ENCODE results near the gene TSLP. TPM values are rescaled to one million over a fixed set of nuclear protein-coding genes. Genes with fewer than 3 reads are reported as not detected.

TSLP gene
- total and polyA plus RNA-seq, 9 of the 15 experiments (the other 6 are each of a cell fraction or from before 2014, with no cell fraction given) = 0.09 to 2.8 (median 1.2) TPM

DNA sequence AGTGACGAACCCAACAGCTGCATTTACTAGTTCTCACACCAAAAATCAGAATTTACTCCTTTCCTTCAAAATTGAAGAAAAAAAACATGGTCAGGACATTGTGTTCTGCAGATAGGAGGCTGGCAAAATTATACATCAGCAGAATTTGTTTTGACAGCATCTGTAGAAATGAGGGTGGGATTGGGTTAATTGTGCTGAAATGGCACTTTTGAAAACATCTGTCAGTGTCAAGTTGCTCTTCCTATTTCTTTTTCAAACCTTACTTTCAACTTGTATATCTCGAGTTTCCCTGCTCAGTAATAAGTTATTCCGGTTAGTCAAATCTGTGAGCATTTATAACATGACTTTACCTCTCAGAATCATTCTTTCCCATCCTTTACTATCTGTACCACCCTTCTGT lies 40.4 kb downstream of the TSLP start:
- no peak overlapping the region for H3K9ac ChIP-seq (ENCODE audit: insufficient read depth in 1 of 2, low read depth in 2 of 2, low read length in 2 of 2)
- BruUV-seq (replicated peaks) = no TSS peak
- no peaks in the 10 kb centered on the region for H3K9me3 ChIP-seq (replicated peaks; ENCODE audit: control insufficient read depth, insufficient read depth, low read depth, low read length)
- H3K36me3 ChIP-seq (ENCODE audit: control insufficient read depth, insufficient read depth, low read length) = peaks cover 90% of the 10 kb centered on the region
- ChIA-PET POLR2A (no interaction called here), CTCF (ENCODE audit: low intra/inter-chr PET ratio) (no interaction called here)
- H3K27me3 ChIP-seq (ENCODE audit: control insufficient read depth in 2 of 2, insufficient read depth in 2 of 2, low read length in 2 of 2) = no peaks in the 10 kb centered on the region
- no peak overlapping the region for H3K4me3 ChIP-seq
- no peaks in the 10 kb centered on the region for H3K4me1 ChIP-seq (replicated peaks in 1 of 2; ENCODE audit: control insufficient read depth in 2 of 2, insufficient read depth in 2 of 2, low read length in 2 of 2)
- no peaks in the 10 kb centered on the region for H3K9me1 ChIP-seq (ENCODE audit: control insufficient read depth, insufficient read depth, low read length)
- ATAC-seq (no peak), FAIRE-seq (no peak), DNase-seq (ENCODE audit: extremely low read depth in 1 of 4, low spot score in 3 of 4) (no peak)
- no peaks in the 10 kb centered on the region for H4K20me1 ChIP-seq (replicated peaks; ENCODE audit: control insufficient read depth, insufficient read depth, low read length)
- no peak overlapping the region for H3K4me2 ChIP-seq (ENCODE audit: insufficient read depth, low read length)
- no peak overlapping the region for H3K27ac ChIP-seq (ENCODE audit: extremely low read depth, low read depth, low read length)
- 97% methylated on average over 3 of the region's 3 CpGs for WGBS (ENCODE audit: insufficient coverage, low coverage, missing lambda C conversion rate)
- H2AFZ ChIP-seq (ENCODE audit: low read depth, low read length) = no peak overlapping the region
- peaks cover 2% of the 10 kb centered on the region; the same call in 1 of the 3 replicates for H3K79me2 ChIP-seq (ENCODE audit: control insufficient read depth, insufficient read depth, low read length)
- intact Hi-C loops (cut with micrococcal nuclease) (no loop called here), in situ Hi-C loops (cut with MboI) (loop anchor here (25.0 kb wide), 1 partner anchor 375 kb away; the partner anchor contains the start of genes SLC25A46 and TMEM232)
- TF ChIP-seq, protein P1, sequence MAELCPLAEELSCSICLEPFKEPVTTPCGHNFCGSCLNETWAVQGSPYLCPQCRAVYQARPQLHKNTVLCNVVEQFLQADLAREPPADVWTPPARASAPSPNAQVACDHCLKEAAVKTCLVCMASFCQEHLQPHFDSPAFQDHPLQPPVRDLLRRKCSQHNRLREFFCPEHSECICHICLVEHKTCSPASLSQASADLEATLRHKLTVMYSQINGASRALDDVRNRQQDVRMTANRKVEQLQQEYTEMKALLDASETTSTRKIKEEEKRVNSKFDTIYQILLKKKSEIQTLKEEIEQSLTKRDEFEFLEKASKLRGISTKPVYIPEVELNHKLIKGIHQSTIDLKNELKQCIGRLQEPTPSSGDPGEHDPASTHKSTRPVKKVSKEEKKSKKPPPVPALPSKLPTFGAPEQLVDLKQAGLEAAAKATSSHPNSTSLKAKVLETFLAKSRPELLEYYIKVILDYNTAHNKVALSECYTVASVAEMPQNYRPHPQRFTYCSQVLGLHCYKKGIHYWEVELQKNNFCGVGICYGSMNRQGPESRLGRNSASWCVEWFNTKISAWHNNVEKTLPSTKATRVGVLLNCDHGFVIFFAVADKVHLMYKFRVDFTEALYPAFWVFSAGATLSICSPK (IDR thresholded peaks at IDR 0.05; ENCODE audit: borderline replicate concordance) = no peak
- TF ChIP-seq BHLHE40 (IDR thresholded peaks at IDR 0.05; ENCODE audit: low read length) (no peak), KLF16 (IDR thresholded peaks at IDR 0.05) (no peak), ZNF175 (CRISPR knock-in tag; IDR thresholded peaks at IDR 0.05; ENCODE audit: low read depth) (no peak), C11orf30 (IDR thresholded peaks at IDR 0.05; ENCODE audit: low read depth) (peak; percentile 80), TEAD1 (CRISPR knock-in tag; IDR thresholded peaks at IDR 0.05) (no peak), MAFF (IDR thresholded peaks at IDR 0.05; ENCODE audit: low read length) (peak; percentile 85), MAFK (IDR thresholded peaks at IDR 0.05; ENCODE audit: low read length) (peak; percentile 87), KAT7 (CRISPR knock-in tag; IDR thresholded peaks at IDR 0.05; ENCODE audit: borderline replicate concordance) (no peak)
- TF ChIP-seq, protein P2, sequence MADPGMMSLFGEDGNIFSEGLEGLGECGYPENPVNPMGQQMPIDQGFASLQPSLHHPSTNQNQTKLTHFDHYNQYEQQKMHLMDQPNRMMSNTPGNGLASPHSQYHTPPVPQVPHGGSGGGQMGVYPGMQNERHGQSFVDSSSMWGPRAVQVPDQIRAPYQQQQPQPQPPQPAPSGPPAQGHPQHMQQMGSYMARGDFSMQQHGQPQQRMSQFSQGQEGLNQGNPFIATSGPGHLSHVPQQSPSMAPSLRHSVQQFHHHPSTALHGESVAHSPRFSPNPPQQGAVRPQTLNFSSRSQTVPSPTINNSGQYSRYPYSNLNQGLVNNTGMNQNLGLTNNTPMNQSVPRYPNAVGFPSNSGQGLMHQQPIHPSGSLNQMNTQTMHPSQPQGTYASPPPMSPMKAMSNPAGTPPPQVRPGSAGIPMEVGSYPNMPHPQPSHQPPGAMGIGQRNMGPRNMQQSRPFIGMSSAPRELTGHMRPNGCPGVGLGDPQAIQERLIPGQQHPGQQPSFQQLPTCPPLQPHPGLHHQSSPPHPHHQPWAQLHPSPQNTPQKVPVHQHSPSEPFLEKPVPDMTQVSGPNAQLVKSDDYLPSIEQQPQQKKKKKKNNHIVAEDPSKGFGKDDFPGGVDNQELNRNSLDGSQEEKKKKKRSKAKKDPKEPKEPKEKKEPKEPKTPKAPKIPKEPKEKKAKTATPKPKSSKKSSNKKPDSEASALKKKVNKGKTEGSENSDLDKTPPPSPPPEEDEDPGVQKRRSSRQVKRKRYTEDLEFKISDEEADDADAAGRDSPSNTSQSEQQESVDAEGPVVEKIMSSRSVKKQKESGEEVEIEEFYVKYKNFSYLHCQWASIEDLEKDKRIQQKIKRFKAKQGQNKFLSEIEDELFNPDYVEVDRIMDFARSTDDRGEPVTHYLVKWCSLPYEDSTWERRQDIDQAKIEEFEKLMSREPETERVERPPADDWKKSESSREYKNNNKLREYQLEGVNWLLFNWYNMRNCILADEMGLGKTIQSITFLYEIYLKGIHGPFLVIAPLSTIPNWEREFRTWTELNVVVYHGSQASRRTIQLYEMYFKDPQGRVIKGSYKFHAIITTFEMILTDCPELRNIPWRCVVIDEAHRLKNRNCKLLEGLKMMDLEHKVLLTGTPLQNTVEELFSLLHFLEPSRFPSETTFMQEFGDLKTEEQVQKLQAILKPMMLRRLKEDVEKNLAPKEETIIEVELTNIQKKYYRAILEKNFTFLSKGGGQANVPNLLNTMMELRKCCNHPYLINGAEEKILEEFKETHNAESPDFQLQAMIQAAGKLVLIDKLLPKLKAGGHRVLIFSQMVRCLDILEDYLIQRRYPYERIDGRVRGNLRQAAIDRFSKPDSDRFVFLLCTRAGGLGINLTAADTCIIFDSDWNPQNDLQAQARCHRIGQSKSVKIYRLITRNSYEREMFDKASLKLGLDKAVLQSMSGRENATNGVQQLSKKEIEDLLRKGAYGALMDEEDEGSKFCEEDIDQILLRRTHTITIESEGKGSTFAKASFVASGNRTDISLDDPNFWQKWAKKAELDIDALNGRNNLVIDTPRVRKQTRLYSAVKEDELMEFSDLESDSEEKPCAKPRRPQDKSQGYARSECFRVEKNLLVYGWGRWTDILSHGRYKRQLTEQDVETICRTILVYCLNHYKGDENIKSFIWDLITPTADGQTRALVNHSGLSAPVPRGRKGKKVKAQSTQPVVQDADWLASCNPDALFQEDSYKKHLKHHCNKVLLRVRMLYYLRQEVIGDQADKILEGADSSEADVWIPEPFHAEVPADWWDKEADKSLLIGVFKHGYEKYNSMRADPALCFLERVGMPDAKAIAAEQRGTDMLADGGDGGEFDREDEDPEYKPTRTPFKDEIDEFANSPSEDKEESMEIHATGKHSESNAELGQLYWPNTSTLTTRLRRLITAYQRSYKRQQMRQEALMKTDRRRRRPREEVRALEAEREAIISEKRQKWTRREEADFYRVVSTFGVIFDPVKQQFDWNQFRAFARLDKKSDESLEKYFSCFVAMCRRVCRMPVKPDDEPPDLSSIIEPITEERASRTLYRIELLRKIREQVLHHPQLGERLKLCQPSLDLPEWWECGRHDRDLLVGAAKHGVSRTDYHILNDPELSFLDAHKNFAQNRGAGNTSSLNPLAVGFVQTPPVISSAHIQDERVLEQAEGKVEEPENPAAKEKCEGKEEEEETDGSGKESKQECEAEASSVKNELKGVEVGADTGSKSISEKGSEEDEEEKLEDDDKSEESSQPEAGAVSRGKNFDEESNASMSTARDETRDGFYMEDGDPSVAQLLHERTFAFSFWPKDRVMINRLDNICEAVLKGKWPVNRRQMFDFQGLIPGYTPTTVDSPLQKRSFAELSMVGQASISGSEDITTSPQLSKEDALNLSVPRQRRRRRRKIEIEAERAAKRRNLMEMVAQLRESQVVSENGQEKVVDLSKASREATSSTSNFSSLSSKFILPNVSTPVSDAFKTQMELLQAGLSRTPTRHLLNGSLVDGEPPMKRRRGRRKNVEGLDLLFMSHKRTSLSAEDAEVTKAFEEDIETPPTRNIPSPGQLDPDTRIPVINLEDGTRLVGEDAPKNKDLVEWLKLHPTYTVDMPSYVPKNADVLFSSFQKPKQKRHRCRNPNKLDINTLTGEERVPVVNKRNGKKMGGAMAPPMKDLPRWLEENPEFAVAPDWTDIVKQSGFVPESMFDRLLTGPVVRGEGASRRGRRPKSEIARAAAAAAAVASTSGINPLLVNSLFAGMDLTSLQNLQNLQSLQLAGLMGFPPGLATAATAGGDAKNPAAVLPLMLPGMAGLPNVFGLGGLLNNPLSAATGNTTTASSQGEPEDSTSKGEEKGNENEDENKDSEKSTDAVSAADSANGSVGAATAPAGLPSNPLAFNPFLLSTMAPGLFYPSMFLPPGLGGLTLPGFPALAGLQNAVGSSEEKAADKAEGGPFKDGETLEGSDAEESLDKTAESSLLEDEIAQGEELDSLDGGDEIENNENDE (IDR thresholded peaks at IDR 0.05; ENCODE audit: low read depth, low read length) = no peak
